Lung (tissue), 12 donors: ENCODE data around the gene TKTL1. TPM values are rescaled to one million over a fixed set of nuclear protein-coding genes. Genes with fewer than 3 reads are reported as not detected.

ENCODE experiments used
- ATAC-seq: fragments of 200-7000 bp; cut with Tn5 transposase; one replicate; pipeline ENCODE4 v1.9.1; 2020; ENCODE audit warnings: moderate number of reproducible peaks; ENCODE audit not compliant: insufficient read depth, low FRiP score
- DNase-seq, 3 donors: peaks; one replicate each; pipeline ENCODE4 v3.0.0-alpha.2; 2013 to 2017
- H3K27ac ChIP-seq, 2 donors: one replicate each; pipeline ENCODE4 v1.5.1; 2013; ENCODE audit warnings: mild to moderate bottlenecking in 2 of 2, moderate library complexity in 2 of 2, control low read depth in 1 of 2, inconsistent platforms in 1 of 2, low read depth in 1 of 2, low read length in 1 of 2
- H3K27me3 ChIP-seq, 3 donors: one replicate each; pipeline ENCODE4 v1.5.1; 2013; ENCODE audit warnings: low read length in 2 of 3; ENCODE audit not compliant: control insufficient read depth in 3 of 3, insufficient read depth in 3 of 3
- H3K36me3 ChIP-seq, 4 donors: one replicate each; pipeline ENCODE4 v1.5.1; 2013; ENCODE audit warnings: low read length in 4 of 4, mild to moderate bottlenecking in 1 of 4, moderate library complexity in 1 of 4; ENCODE audit not compliant: control insufficient read depth in 4 of 4, insufficient read depth in 4 of 4
- H3K4me1 ChIP-seq, 5 donors: one replicate each; pipeline ENCODE4 v1.5.1; 2013; ENCODE audit warnings: low read length in 5 of 5, mild to moderate bottlenecking in 2 of 5, moderate library complexity in 1 of 5; ENCODE audit not compliant: control insufficient read depth in 5 of 5, insufficient read depth in 5 of 5
- H3K4me3 ChIP-seq: one replicate; pipeline ENCODE4 v1.5.1; 2013; ENCODE audit warnings: mild to moderate bottlenecking, control low read depth, moderate library complexity
- H3K9ac ChIP-seq, 2 donors: one replicate each; pipeline ENCODE4 v1.5.1; 2013; ENCODE audit warnings: low read length in 2 of 2, control low read depth in 1 of 2; ENCODE audit not compliant: insufficient read depth in 1 of 2
- H3K9me3 ChIP-seq, 4 donors: one replicate each; pipeline ENCODE4 v1.5.1; 2013; ENCODE audit warnings: low read length in 3 of 4, mild to moderate bottlenecking in 1 of 4, moderate library complexity in 1 of 4; ENCODE audit not compliant: control insufficient read depth in 4 of 4, insufficient read depth in 3 of 4
- CTCF ChIP-seq: IDR thresholded peaks from 2 replicates; pipeline ENCODE4 v1.5.1; 2012; ENCODE audit warnings: mild to moderate bottlenecking; ENCODE audit errors: control extremely low read depth, extremely low read depth
- WGBS, 2 donors: extraction: QIAGEN DNeasy Blood & Tissue Kit; methylation state at CpG; one replicate each; pipeline ENCODE4 v1.1.7; 2013; 5-methylcytosine and 5-hydroxymethylcytosine counted together
- polyA plus RNA-seq, 2 donors: library from polyadenylated mRNA; stranded (reverse); fragments of 200-250 nt; gene quantifications; one replicate each; pipeline ENCODE4 v1.2.1, GENCODE V29; 2013
- total RNA-seq, 2 donors: library from RNA; depleted of rRNA in 1 of 2; stranded (reverse); fragments of >200 nt in 1 of 2; gene quantifications; one replicate each; pipeline ENCODE4 v1.2.1, GENCODE V29; 2014 to 2021
- donor health status: control.
- donor health status: control.
- donor health status: Bipolar disorder and iron deficiency.
- donor health status: healthy.
- donor health status: DM: yes; HTN: yes; CAD: no.

TKTL1 gene
- total and polyA plus RNA-seq, 4 donors, result 0.18 to 1.5 (median 0.54) TPM; not detected in 1

DNA sequence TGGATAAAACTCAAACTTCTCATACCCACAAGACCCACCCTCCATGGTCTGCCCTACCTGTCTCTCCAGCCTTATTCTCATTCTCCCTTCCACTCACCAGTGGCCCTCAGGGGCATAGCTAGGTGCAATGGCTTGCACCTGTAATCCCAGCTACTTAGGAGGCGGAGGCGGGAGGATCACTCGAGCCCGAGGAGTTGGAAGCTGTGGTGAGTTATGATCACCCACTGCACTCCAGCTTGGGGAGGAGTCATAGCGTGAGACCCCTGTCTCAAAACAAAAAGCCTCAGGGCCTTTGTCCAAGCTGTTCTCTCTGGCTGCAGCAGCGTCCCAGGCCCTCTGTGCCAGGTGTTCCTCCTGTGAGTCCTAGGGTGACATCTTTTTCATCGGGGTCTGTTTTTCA is 16.5 kb downstream of the TKTL1 start:
- H3K36me3 ChIP-seq, result no peaks in the 10 kb centered on the region
- ATAC-seq, result no peak
- DNase-seq, result no peak
- H3K9me3 ChIP-seq, result no peaks in the 10 kb centered on the region
- no peak for TF ChIP-seq CTCF
- H3K4me1 ChIP-seq, result no peaks in the 10 kb centered on the region
- no peak overlapping the region for H3K9ac ChIP-seq
- WGBS, 2 donors, result 89 to 92% methylated on average over 7 of the region's 7 CpGs
- H3K27me3 ChIP-seq, result no peaks in the 10 kb centered on the region
- H3K4me3 ChIP-seq, result no peak overlapping the region
- no peak overlapping the region for H3K27ac ChIP-seq

- no peaks in the 10 kb centered on the region for H3K9me3 ChIP-seq
- no peak for TF ChIP-seq CTCF
- DNase-seq (no peak), ATAC-seq (no peak)
- H3K27me3 ChIP-seq, result no peaks in the 10 kb centered on the region
- peaks cover 0 to 2% (median 0%) of the 10 kb centered on the region in 5 donors for H3K4me1 ChIP-seq
- H3K36me3 ChIP-seq, result no peaks in the 10 kb centered on the region
- no peak overlapping the region for H3K4me3 ChIP-seq
- H3K9ac ChIP-seq, result no peak overlapping the region
- WGBS, 2 donors, result 74 to 80% methylated on average over 5 of the region's 5 CpGs
- no peak overlapping the region for H3K27ac ChIP-seq
Measured at GRCh38 chrX:154313147-154313546, 17.6 kb downstream of the TKTL1 start.

DNA sequence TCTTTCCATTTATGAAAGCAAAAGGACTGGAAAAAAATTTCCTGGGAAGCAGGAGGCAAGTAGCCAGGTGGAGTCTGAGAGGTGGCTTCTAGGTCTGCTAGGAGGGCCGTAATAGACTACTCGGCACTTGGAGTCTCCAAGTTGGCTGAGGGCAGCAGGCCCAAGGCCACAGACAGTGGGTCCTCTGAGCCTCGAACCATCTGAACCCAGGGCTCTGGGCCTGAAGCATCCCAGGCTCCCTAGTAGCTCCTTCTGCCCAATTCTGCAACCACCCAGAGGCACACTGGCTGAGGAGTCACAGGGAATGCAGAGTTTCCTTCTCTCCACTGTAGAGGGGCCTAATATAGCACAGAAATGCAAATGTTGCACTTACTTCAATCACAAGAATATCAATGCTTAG is 19.8 kb downstream of the TKTL1 start:
- no peaks in the 10 kb centered on the region for H3K9me3 ChIP-seq
- no peak overlapping the region for H3K4me3 ChIP-seq
- WGBS, 2 donors, result 78 to 87% methylated on average over 3 of the region's 3 CpGs
- H3K36me3 ChIP-seq, result no peaks in the 10 kb centered on the region
- ATAC-seq (no peak), DNase-seq (no peak)
- no peak overlapping the region for H3K9ac ChIP-seq
- TF ChIP-seq CTCF, result no peak
- H3K27ac ChIP-seq, result no peak overlapping the region
- peaks cover 0 to 2% (median 0%) of the 10 kb centered on the region in 5 donors for H3K4me1 ChIP-seq
- H3K27me3 ChIP-seq, result no peaks in the 10 kb centered on the region

DNA sequence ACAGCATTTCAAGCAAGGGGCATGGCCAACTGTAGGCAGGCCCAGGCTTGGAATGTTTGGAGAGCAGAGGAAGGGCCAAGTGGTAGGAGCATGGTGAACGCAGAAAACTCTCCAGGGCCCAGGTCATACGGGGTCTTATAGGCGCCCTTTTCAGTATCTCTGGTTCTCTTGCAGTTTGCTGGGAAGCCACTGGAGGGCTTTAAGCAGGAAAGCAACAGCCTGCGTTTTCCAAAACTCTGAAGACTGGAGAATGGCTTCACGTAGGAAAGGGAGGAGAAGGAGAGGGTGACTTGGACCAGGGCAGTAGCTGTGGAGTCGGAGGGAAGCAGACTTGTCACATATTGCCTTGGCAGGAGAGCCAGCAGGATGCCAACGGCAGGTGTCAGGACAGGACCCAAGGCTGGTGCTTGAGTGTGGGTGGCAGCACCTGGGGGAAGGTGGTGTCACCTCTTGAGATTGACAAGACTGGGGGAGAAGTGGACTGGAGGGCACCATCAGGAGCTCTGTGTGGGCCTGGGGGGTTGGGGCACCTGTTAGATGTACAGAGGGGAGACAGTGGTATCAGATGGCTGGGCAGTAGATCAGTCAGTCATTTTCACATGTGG is 21.9 kb downstream of the TKTL1 start:
- Histone ChIP-seq H3K9me3 (no peaks in the 10 kb centered on the region), H3K4me1 (peaks cover 0 to 2% (median 0%) of the 10 kb centered on the region in 5 donors), H3K9ac (no peak overlapping the region), H3K36me3 (no peaks in the 10 kb centered on the region), H3K27ac (no peak overlapping the region), H3K27me3 (no peaks in the 10 kb centered on the region), H3K4me3 (no peak overlapping the region)
- ATAC-seq (no peak), DNase-seq (peak in 2 of 3 donors; percentile 31 to 36)
- TF ChIP-seq CTCF, result peak; percentile 12
- WGBS, 2 donors, result 27 to 34% methylated on average over 7 of the region's 7 CpGs
